HG02970 (cell line): Measurements from ENCODE around the gene IGDCC3.

Source experiments
- ATAC-seq: cut with Tn5 transposase; IDR thresholded peaks from one replicate; pipeline ENCODE4 v1.9.1; 2021; ENCODE audit warnings: mild to moderate bottlenecking, moderate library complexity, moderate number of reproducible peaks; ENCODE audit not compliant: unreplicated experiment, low FRiP score

The IGDCC3 gene

GRCh38 chr15:65330934-65331645 lies 46.7 kb downstream of the IGDCC3 start:
- ATAC-seq: no peak

GRCh38 chr15:65329984-65330735 lies 47.6 kb downstream of the IGDCC3 start:
- no peak for ATAC-seq

- ATAC-seq: no peak
These were observed 48.4 kb downstream of the IGDCC3 start for GRCh38 chr15:65329288-65329983.

GRCh38 chr15:65328506-65329287 lies 49.1 kb downstream of the IGDCC3 start:
- no peak for ATAC-seq

- no peak for ATAC-seq
These were observed 50.0 kb downstream of the IGDCC3 start for GRCh38 chr15:65327651-65328393.

GRCh38 chr15:65326818-65327217 lies 51.0 kb downstream of the IGDCC3 start:
- ATAC-seq: no peak

GRCh38 chr15:65326117-65326526 lies 51.7 kb downstream of the IGDCC3 start:
- ATAC-seq: no peak

- ATAC-seq: no peak
These were observed 54.7 kb downstream of the IGDCC3 start for GRCh38 chr15:65323071-65323511.

- no peak for ATAC-seq
These were observed 58.9 kb downstream of the IGDCC3 start for GRCh38 chr15:65318870-65319356.

GRCh38 chr15:65312400-65312916 lies 65.3 kb downstream of the IGDCC3 start:
- ATAC-seq: no peak

- no peak for ATAC-seq
These were observed 66.0 kb downstream of the IGDCC3 start for GRCh38 chr15:65311760-65312159.

GRCh38 chr15:65310431-65311137 lies 67.2 kb downstream of the IGDCC3 start:
- ATAC-seq: no peak

GRCh38 chr15:65309882-65310418 lies 67.9 kb downstream of the IGDCC3 start:
- ATAC-seq: no peak

- no peak for ATAC-seq
These were observed 69.8 kb downstream of the IGDCC3 start for GRCh38 chr15:65307978-65308377.

GRCh38 chr15:65306551-65306950 lies 71.3 kb downstream of the IGDCC3 start:
- no peak for ATAC-seq

- ATAC-seq: no peak
These were observed 72.0 kb downstream of the IGDCC3 start for GRCh38 chr15:65305776-65306175.

- ATAC-seq: no peak
These were observed 72.5 kb downstream of the IGDCC3 start for GRCh38 chr15:65305150-65305758.
